SK-N-SH (cell line): ENCODE measurements around the gene KCTD8. TPM values are rescaled to one million over a fixed set of nuclear protein-coding genes. Genes with fewer than 3 reads are reported as not detected.

Experiments used
- CTCF ChIA-PET: fragments of 300-600, 350-600 bp; formaldehyde crosslinking; extraction: SDS; loops from one replicate; lab custom pipeline; 2021; lab: Yijun Ruan, JAX
- POLR2A ChIA-PET: fragments of 350-600 bp; sonication (Branson Sonifier 250); formaldehyde crosslinking; extraction: SDS; loops from one replicate; lab custom pipeline; 2020; ENCODE audit warnings: antibody characterized with exemption, inconsistent platforms; lab: Yijun Ruan, JAX
- DNase-seq: peaks from one replicate; pipeline ENCODE4 v3.0.0; 2012
- H2AFZ ChIP-seq: fragments of 200-600 bp; sonication (generic); 2 replicates; pipeline ENCODE4 v1.8.1; 2016; ENCODE audit warnings: antibody characterized with exemption, mild to moderate bottlenecking, low read depth
- H3F3A ChIP-seq: fragments of 200-600 bp; sonication (generic); replicated peaks from 2 replicates; pipeline ENCODE3; 2016; ENCODE audit warnings: antibody characterized with exemption, mild to moderate bottlenecking; ENCODE audit not compliant: insufficient read depth
- H3K27ac ChIP-seq, 2 experiments: fragments of 200-500 bp in 1 of 2; fragments of 200-600 bp in 1 of 2; sonication (Bioruptor generic) in 1 of 2; sonication (generic), shearing (Covaris generic) in 1 of 2; 2 replicates each; pipeline versions ENCODE4 v1.5.1 to v1.6.1; 2014 to 2016; ENCODE audit warnings: low read depth in 2 of 2, inconsistent platforms in 1 of 2, low read length in 1 of 2, mild to moderate bottlenecking in 1 of 2, mixed read lengths in 1 of 2
- H3K27me3 ChIP-seq: fragments of 200-600 bp; sonication (generic), shearing (Covaris generic); 2 replicates; pipeline ENCODE4 v1.6.1; 2016; ENCODE audit warnings: mixed run types; ENCODE audit not compliant: insufficient read depth
- H3K36me3 ChIP-seq, 2 experiments: fragments of 200-500 bp in 1 of 2; fragments of 200-600 bp in 1 of 2; sonication (Bioruptor generic) in 1 of 2; sonication (generic) in 1 of 2; replicated peaks in 1 of 2; 2 replicates each; pipeline versions ENCODE3 to v1.5.1; 2014 to 2016; ENCODE audit warnings: low read length in 1 of 2, mild to moderate bottlenecking in 1 of 2; ENCODE audit not compliant: insufficient read depth in 2 of 2, control insufficient read depth in 1 of 2
- H3K4me1 ChIP-seq, 2 experiments: fragments of 200-500 bp in 1 of 2; fragments of 200-600 bp in 1 of 2; sonication (Bioruptor generic) in 1 of 2; sonication (generic), shearing (Covaris generic) in 1 of 2; 2 replicates each; pipeline versions ENCODE4 v1.5.1 to v1.6.1; 2014 to 2016; ENCODE audit warnings: low read depth in 1 of 2, low read length in 1 of 2, mixed run types in 1 of 2; ENCODE audit not compliant: insufficient read depth in 2 of 2, control insufficient read depth in 1 of 2
- H3K4me2 ChIP-seq: fragments of 200-600 bp; sonication (generic), shearing (Covaris generic); 2 replicates; pipeline ENCODE4 v1.6.1; 2017; ENCODE audit warnings: mixed run types
- H3K4me3 ChIP-seq, 2 experiments: fragments of 200-500 bp in 1 of 2; fragments of 200-600 bp in 1 of 2; sonication (Bioruptor generic) in 1 of 2; sonication (generic), shearing (Covaris generic) in 1 of 2; 2 replicates each; pipeline versions ENCODE4 v1.5.1 to v1.8.1; 2014 to 2016; ENCODE audit warnings: low read depth in 2 of 2, inconsistent platforms in 1 of 2, low read length in 1 of 2, mild to moderate bottlenecking in 1 of 2, mixed read lengths in 1 of 2, moderate library complexity in 1 of 2
- H3K79me2 ChIP-seq: fragments of 200-600 bp; sonication (generic); 2 replicates; pipeline ENCODE4 v1.8.1; 2017; ENCODE audit warnings: mild to moderate bottlenecking; ENCODE audit not compliant: insufficient read depth
- H3K9ac ChIP-seq: fragments of 200-600 bp; sonication (generic); 2 replicates; pipeline ENCODE4 v1.6.1; 2017; ENCODE audit warnings: mixed run types
- H3K9me2 ChIP-seq: fragments of 200-600 bp; sonication (generic); 2 replicates; pipeline ENCODE4 v1.6.1; 2017; ENCODE audit warnings: mixed run types
- H3K9me3 ChIP-seq: fragments of 200-600 bp; sonication (generic); 2 replicates; pipeline ENCODE4 v1.6.1; 2017; ENCODE audit warnings: mixed run types, mild to moderate bottlenecking, moderate library complexity
- H4K20me1 ChIP-seq: fragments of 200-600 bp; sonication (generic); 2 replicates; pipeline ENCODE4 v1.6.1; 2017; ENCODE audit warnings: mild to moderate bottlenecking, mixed run types; ENCODE audit not compliant: insufficient read depth
- ELF1 ChIP-seq: IDR thresholded peaks from 2 replicates; pipeline ENCODE4 v1.4.0; 2012
- EZH2phosphoT487 ChIP-seq: fragments of 200-600 bp; sonication (generic); IDR thresholded peaks from 2 replicates; pipeline ENCODE4 v1.6.1; 2017; ENCODE audit warnings: low read depth, mixed run types, mild to moderate bottlenecking, antibody characterized with exemption, moderate library complexity, borderline replicate concordance
- FOXM1 ChIP-seq: IDR thresholded peaks from 2 replicates; pipeline ENCODE4 v1.4.0; 2012; ENCODE audit warnings: low read depth, mild to moderate bottlenecking
- GABPA ChIP-seq: IDR thresholded peaks from 2 replicates; pipeline ENCODE4 v1.4.0; 2012; ENCODE audit warnings: low read depth, mild to moderate bottlenecking
- MXI1 ChIP-seq: IDR thresholded peaks from 2 replicates; pipeline ENCODE4 v1.6.1; 2012; ENCODE audit warnings: mild to moderate bottlenecking, low read depth, low read length, improper control_type of control experiment
- NRF1 ChIP-seq: IDR thresholded peaks from 2 replicates; pipeline ENCODE4 v1.6.1; 2012; ENCODE audit warnings: low read depth, mild to moderate bottlenecking, low read length
- RAD21 ChIP-seq: IDR thresholded peaks from 2 replicates; pipeline ENCODE4 v1.6.1; 2012; ENCODE audit warnings: mild to moderate bottlenecking, low read length
- RCOR1 ChIP-seq: fragments of 150-350 bp; IDR thresholded peaks from 2 replicates; pipeline ENCODE4 v1.6.1; 2017; ENCODE audit warnings: antibody characterized with exemption, low read length
- RXRA ChIP-seq: IDR thresholded peaks from 2 replicates; pipeline ENCODE4 v1.4.0; 2012; ENCODE audit warnings: low read depth, mild to moderate bottlenecking, borderline replicate concordance
- TEAD4 ChIP-seq: IDR thresholded peaks from 2 replicates; pipeline ENCODE4 v1.4.0; 2012; ENCODE audit warnings: mild to moderate bottlenecking, borderline replicate concordance; ENCODE audit not compliant: insufficient read depth
- YY1 ChIP-seq: IDR thresholded peaks from 2 replicates; pipeline ENCODE4 v1.4.0; 2012; ENCODE audit warnings: low read depth, mild to moderate bottlenecking
- WGBS: methylation state at CpG from one replicate; pipeline ENCODE4 v1.1.6; 2017; ENCODE audit warnings: low lambda C conversion rate; 5-methylcytosine and 5-hydroxymethylcytosine counted together
- polyA plus RNA-seq, 3 experiments: library from polyadenylated mRNA; depleted of rRNA; stranded (reverse); fragments of >200 nt; gene quantifications; 2 replicates each; pipeline ENCODE4 v1.2.3, GENCODE V29; 2012
- TF ChIP-seq, protein P1 (sequence below): IDR thresholded peaks from 2 replicates; pipeline ENCODE4; 2012
- TF ChIP-seq, protein P2 (sequence below): IDR thresholded peaks from 2 replicates; pipeline ENCODE4 v1.6.1; 2012; ENCODE audit warnings: mild to moderate bottlenecking, low read depth, low read length, moderate library complexity
- TF ChIP-seq, protein P3 (sequence below): fragments of 150-350 bp; IDR thresholded peaks from 2 replicates; pipeline ENCODE4 v1.6.1; 2017; ENCODE audit warnings: antibody characterized with exemption, low read length, low read depth, borderline replicate concordance
- TF ChIP-seq, protein P4 (sequence below): fragments of 150-350 bp; IDR thresholded peaks from 2 replicates; pipeline ENCODE4 v1.6.1; 2016; ENCODE audit warnings: mild to moderate bottlenecking, low read depth, low read length
- TF ChIP-seq, protein P5 (sequence below): IDR thresholded peaks from 2 replicates; pipeline ENCODE4 v1.4.0; 2012; ENCODE audit warnings: low read depth, borderline replicate concordance
- TF ChIP-seq, protein P6 (sequence below): fragments of 200-600 bp; sonication (generic); IDR thresholded peaks from 2 replicates; pipeline ENCODE4 v1.6.1; 2017; ENCODE audit warnings: antibody characterized with exemption, mild to moderate bottlenecking, moderate library complexity

The KCTD8 gene
- polyA plus RNA-seq, 1 of the 3 experiments (the other 2 are of a cell fraction) = not detected

DNA sequence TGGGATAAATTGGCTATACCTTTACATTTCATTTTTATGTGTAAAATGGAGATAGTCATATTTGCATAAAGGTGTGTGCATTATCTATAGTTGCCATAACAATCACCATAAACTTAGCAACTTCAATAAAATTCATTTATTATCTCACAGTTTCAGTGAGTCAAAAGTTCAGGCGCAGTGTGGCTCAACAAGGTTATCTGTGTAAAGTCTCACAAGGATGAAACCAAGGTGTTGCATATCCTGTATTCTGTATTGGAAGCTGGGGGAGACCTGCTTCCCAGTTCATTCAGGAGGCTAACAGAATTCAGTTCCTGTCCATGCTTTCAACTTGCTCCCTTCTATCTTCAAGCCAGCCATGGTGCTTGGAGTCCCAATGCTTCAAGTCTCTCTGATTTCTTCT, 169.5 kb downstream of the KCTD8 start:
- ChIA-PET POLR2A (no interaction called here), CTCF (no interaction called here)
- Histone ChIP-seq H3K9ac (no peak overlapping the region), H3F3A (no peaks in the 10 kb centered on the region), H2AFZ (no peak overlapping the region), H4K20me1 (no peaks in the 10 kb centered on the region), H3K27ac (no peak overlapping the region), H3K27me3 (no peaks in the 10 kb centered on the region), H3K4me3 (no peak overlapping the region), H3K9me3 (no peaks in the 10 kb centered on the region), H3K9me2 (no peaks in the 10 kb centered on the region), H3K4me2 (no peak overlapping the region), H3K4me1 (no peaks in the 10 kb centered on the region), H3K36me3 (no peaks in the 10 kb centered on the region), H3K79me2 (no peaks in the 10 kb centered on the region)
- TF ChIP-seq YY1 (no peak), RXRA (no peak), EZH2phosphoT487 (no peak), FOXM1 (no peak), RCOR1 (no peak), MXI1 (no peak), TEAD4 (no peak), ELF1 (no peak), NRF1 (no peak), GABPA (no peak), RAD21 (no peak)
- TF ChIP-seq, protein P1, sequence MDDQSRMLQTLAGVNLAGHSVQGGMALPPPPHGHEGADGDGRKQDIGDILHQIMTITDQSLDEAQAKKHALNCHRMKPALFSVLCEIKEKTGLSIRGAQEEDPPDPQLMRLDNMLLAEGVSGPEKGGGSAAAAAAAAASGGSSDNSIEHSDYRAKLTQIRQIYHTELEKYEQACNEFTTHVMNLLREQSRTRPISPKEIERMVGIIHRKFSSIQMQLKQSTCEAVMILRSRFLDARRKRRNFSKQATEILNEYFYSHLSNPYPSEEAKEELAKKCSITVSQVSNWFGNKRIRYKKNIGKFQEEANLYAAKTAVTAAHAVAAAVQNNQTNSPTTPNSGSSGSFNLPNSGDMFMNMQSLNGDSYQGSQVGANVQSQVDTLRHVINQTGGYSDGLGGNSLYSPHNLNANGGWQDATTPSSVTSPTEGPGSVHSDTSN = no peak
- TF ChIP-seq, protein P2, sequence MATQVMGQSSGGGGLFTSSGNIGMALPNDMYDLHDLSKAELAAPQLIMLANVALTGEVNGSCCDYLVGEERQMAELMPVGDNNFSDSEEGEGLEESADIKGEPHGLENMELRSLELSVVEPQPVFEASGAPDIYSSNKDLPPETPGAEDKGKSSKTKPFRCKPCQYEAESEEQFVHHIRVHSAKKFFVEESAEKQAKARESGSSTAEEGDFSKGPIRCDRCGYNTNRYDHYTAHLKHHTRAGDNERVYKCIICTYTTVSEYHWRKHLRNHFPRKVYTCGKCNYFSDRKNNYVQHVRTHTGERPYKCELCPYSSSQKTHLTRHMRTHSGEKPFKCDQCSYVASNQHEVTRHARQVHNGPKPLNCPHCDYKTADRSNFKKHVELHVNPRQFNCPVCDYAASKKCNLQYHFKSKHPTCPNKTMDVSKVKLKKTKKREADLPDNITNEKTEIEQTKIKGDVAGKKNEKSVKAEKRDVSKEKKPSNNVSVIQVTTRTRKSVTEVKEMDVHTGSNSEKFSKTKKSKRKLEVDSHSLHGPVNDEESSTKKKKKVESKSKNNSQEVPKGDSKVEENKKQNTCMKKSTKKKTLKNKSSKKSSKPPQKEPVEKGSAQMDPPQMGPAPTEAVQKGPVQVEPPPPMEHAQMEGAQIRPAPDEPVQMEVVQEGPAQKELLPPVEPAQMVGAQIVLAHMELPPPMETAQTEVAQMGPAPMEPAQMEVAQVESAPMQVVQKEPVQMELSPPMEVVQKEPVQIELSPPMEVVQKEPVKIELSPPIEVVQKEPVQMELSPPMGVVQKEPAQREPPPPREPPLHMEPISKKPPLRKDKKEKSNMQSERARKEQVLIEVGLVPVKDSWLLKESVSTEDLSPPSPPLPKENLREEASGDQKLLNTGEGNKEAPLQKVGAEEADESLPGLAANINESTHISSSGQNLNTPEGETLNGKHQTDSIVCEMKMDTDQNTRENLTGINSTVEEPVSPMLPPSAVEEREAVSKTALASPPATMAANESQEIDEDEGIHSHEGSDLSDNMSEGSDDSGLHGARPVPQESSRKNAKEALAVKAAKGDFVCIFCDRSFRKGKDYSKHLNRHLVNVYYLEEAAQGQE = no peak
- TF ChIP-seq, protein P3, sequence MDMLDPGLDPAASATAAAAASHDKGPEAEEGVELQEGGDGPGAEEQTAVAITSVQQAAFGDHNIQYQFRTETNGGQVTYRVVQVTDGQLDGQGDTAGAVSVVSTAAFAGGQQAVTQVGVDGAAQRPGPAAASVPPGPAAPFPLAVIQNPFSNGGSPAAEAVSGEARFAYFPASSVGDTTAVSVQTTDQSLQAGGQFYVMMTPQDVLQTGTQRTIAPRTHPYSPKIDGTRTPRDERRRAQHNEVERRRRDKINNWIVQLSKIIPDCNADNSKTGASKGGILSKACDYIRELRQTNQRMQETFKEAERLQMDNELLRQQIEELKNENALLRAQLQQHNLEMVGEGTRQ = no peak
- TF ChIP-seq, protein P4, sequence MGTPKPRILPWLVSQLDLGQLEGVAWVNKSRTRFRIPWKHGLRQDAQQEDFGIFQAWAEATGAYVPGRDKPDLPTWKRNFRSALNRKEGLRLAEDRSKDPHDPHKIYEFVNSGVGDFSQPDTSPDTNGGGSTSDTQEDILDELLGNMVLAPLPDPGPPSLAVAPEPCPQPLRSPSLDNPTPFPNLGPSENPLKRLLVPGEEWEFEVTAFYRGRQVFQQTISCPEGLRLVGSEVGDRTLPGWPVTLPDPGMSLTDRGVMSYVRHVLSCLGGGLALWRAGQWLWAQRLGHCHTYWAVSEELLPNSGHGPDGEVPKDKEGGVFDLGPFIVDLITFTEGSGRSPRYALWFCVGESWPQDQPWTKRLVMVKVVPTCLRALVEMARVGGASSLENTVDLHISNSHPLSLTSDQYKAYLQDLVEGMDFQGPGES = no peak
- TF ChIP-seq, protein P5, sequence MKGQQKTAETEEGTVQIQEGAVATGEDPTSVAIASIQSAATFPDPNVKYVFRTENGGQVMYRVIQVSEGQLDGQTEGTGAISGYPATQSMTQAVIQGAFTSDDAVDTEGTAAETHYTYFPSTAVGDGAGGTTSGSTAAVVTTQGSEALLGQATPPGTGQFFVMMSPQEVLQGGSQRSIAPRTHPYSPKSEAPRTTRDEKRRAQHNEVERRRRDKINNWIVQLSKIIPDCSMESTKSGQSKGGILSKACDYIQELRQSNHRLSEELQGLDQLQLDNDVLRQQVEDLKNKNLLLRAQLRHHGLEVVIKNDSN = no peak
- TF ChIP-seq, protein P6, sequence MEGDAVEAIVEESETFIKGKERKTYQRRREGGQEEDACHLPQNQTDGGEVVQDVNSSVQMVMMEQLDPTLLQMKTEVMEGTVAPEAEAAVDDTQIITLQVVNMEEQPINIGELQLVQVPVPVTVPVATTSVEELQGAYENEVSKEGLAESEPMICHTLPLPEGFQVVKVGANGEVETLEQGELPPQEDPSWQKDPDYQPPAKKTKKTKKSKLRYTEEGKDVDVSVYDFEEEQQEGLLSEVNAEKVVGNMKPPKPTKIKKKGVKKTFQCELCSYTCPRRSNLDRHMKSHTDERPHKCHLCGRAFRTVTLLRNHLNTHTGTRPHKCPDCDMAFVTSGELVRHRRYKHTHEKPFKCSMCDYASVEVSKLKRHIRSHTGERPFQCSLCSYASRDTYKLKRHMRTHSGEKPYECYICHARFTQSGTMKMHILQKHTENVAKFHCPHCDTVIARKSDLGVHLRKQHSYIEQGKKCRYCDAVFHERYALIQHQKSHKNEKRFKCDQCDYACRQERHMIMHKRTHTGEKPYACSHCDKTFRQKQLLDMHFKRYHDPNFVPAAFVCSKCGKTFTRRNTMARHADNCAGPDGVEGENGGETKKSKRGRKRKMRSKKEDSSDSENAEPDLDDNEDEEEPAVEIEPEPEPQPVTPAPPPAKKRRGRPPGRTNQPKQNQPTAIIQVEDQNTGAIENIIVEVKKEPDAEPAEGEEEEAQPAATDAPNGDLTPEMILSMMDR = no peak
- WGBS = 0% methylated on average over 1 of the region's 1 CpG
- DNase-seq = no peak
